Measurements from ENCODE around the gene TEAD1. TPM values are rescaled to one million over a fixed set of nuclear protein-coding genes. Genes with fewer than 3 reads are reported as not detected.

The TEAD1 gene
- total and polyA plus RNA-seq, 9 of the 15 experiments (the other 6 are each of a cell fraction or from before 2014, with no cell fraction given), result 1.7 to 17.7 (median 10.8) TPM

DNA sequence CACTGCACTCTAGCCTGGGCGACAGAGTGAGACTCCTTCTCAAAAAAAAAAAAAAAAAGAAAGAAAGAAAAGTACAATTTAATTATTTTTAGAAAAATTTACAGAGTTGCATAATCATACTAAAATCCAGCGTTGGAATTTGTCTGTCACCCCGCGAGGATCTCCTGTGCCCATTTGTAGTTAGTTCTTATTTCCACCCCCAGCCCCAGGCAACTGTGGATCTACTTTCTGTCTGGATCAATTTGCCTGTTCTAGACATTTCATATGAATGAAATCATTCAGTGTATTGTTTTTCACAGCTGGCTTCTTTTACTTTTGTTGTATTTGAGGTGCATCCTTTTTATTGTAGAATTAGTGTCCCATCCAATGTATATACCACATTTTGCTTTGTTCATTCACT, 232.3 kb downstream of the TEAD1 start:
- H3K9ac ChIP-seq (ENCODE audit: insufficient read depth in 1 of 2, low read depth in 2 of 2, low read length in 2 of 2), result no peak overlapping the region
- TF ChIP-seq RBM25 (IDR thresholded peaks at IDR 0.05; ENCODE audit: low read depth, low read length, severe bottlenecking) (no peak), SIX5 (IDR thresholded peaks at IDR 0.05; ENCODE audit: borderline replicate concordance in 1 of 2, insufficient read depth in 1 of 2, low read depth in 1 of 2, low read length in 2 of 2) (no peak)
- in situ Hi-C loops (cut with MboI) (loop anchor here (10.0 kb wide), 1 partner anchor 582 kb away; no protein-coding TSS in a partner anchor), intact Hi-C loops (cut with micrococcal nuclease) (no loop called here)
- H3K9me1 ChIP-seq (ENCODE audit: control insufficient read depth, insufficient read depth, low read length), result no peaks in the 10 kb centered on the region
- no peaks in the 10 kb centered on the region for H4K20me1 ChIP-seq (replicated peaks; ENCODE audit: control insufficient read depth, insufficient read depth, low read length)
- no peak for DNase-seq (ENCODE audit: extremely low read depth in 1 of 4, low spot score in 3 of 4)
- no peak overlapping the region for H3K27ac ChIP-seq (ENCODE audit: extremely low read depth, low read depth, low read length)
- no peak overlapping the region for H3K4me3 ChIP-seq
- POLR2A ChIA-PET, result interaction anchor here (0.6 kb wide), 1 partner anchor 15 kb away, joined by 3 read pairs; no protein-coding TSS in a partner anchor
- H3K27me3 ChIP-seq (ENCODE audit: control insufficient read depth in 2 of 2, insufficient read depth in 2 of 2, low read length in 2 of 2), result no peaks in the 10 kb centered on the region
- WGBS (ENCODE audit: insufficient coverage, low coverage, missing lambda C conversion rate), result 89% methylated on average over 3 of the region's 4 CpGs
- no TSS peak for BruUV-seq (replicated peaks)
- H3K4me2 ChIP-seq (ENCODE audit: insufficient read depth, low read length), result no peak overlapping the region
- H3K4me1 ChIP-seq (replicated peaks in 1 of 2; ENCODE audit: control insufficient read depth in 2 of 2, insufficient read depth in 2 of 2, low read length in 2 of 2), result no peaks in the 10 kb centered on the region
- H2AFZ ChIP-seq (ENCODE audit: low read depth, low read length), result no peak overlapping the region
- no peaks in the 10 kb centered on the region for H3K9me3 ChIP-seq (replicated peaks; ENCODE audit: control insufficient read depth, insufficient read depth, low read depth, low read length)
- H3K36me3 ChIP-seq (ENCODE audit: control insufficient read depth, insufficient read depth, low read length), result peaks cover 14% of the 10 kb centered on the region; the same call in 1 of the 3 replicates
- FAIRE-seq, result no peak
- CTCF ChIA-PET (ENCODE audit: low intra/inter-chr PET ratio), result no interaction called here
- no peak for ATAC-seq
- no peaks in the 10 kb centered on the region for H3K79me2 ChIP-seq (ENCODE audit: control insufficient read depth, insufficient read depth, low read length)

GRCh38 chr11:12909879-12910278, 235.7 kb downstream of the TEAD1 start:
- in situ Hi-C loops (cut with MboI) (loop anchor here (10.0 kb wide), 2 partner anchors 435 to 585 kb away; no protein-coding TSS in a partner anchor), intact Hi-C loops (cut with micrococcal nuclease) (no loop called here)
- H3K4me1 ChIP-seq (replicated peaks in 1 of 2; ENCODE audit: control insufficient read depth in 2 of 2, insufficient read depth in 2 of 2, low read length in 2 of 2), result 0 out of 5 replicates have a peak, but pooled peaks cover 0 to 4% of the 10 kb centered on the region in 2 experiments
- no peak overlapping the region for H3K4me3 ChIP-seq
- no peak overlapping the region for H3K27ac ChIP-seq (ENCODE audit: extremely low read depth, low read depth, low read length)
- BruUV-seq (replicated peaks), result no TSS peak
- FAIRE-seq (no peak), DNase-seq (ENCODE audit: extremely low read depth in 1 of 4, low spot score in 3 of 4) (no peak), ATAC-seq (no peak)
- no peaks in the 10 kb centered on the region for H3K9me1 ChIP-seq (ENCODE audit: control insufficient read depth, insufficient read depth, low read length)
- no peaks in the 10 kb centered on the region for H3K9me3 ChIP-seq (replicated peaks; ENCODE audit: control insufficient read depth, insufficient read depth, low read depth, low read length)
- no peaks in the 10 kb centered on the region for H3K79me2 ChIP-seq (ENCODE audit: control insufficient read depth, insufficient read depth, low read length)
- 66% methylated on average over 2 of the region's 2 CpGs for WGBS (ENCODE audit: insufficient coverage, low coverage, missing lambda C conversion rate)
- no peak overlapping the region for H3K4me2 ChIP-seq (ENCODE audit: insufficient read depth, low read length)
- H3K27me3 ChIP-seq (ENCODE audit: control insufficient read depth in 2 of 2, insufficient read depth in 2 of 2, low read length in 2 of 2), result no peaks in the 10 kb centered on the region
- H3K9ac ChIP-seq (ENCODE audit: insufficient read depth in 1 of 2, low read depth in 2 of 2, low read length in 2 of 2), result no peak overlapping the region
- H4K20me1 ChIP-seq (replicated peaks; ENCODE audit: control insufficient read depth, insufficient read depth, low read length), result no peaks in the 10 kb centered on the region; the same call in 1 of the 2 replicates
- no peak overlapping the region for H2AFZ ChIP-seq (ENCODE audit: low read depth, low read length)
- ChIA-PET POLR2A (no interaction called here), CTCF (ENCODE audit: low intra/inter-chr PET ratio) (no interaction called here)
- H3K36me3 ChIP-seq (ENCODE audit: control insufficient read depth, insufficient read depth, low read length), result no peaks in the 10 kb centered on the region
- no peak for TF ChIP-seq KLF6 (CRISPR knock-in tag; IDR thresholded peaks at IDR 0.05; ENCODE audit: borderline replicate concordance)
- TF ChIP-seq MAFK (IDR thresholded peaks at IDR 0.05; ENCODE audit: low read length), result no peak
- TF ChIP-seq HCFC1 (IDR thresholded peaks at IDR 0.05; ENCODE audit: low read depth, low read length), result no peak
- TF ChIP-seq ZNF253 (CRISPR knock-in tag; conservative IDR thresholded peaks at IDR 0.05), result no peak
- TF ChIP-seq, protein P1, sequence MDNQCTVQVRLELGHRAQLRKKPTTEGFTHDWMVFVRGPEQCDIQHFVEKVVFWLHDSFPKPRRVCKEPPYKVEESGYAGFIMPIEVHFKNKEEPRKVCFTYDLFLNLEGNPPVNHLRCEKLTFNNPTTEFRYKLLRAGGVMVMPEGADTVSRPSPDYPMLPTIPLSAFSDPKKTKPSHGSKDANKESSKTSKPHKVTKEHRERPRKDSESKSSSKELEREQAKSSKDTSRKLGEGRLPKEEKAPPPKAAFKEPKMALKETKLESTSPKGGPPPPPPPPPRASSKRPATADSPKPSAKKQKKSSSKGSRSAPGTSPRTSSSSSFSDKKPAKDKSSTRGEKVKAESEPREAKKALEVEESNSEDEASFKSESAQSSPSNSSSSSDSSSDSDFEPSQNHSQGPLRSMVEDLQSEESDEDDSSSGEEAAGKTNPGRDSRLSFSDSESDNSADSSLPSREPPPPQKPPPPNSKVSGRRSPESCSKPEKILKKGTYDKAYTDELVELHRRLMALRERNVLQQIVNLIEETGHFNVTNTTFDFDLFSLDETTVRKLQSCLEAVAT (IDR thresholded peaks at IDR 0.05), result no peak
- no peak for TF ChIP-seq FOXK1 (CRISPR knock-in tag; IDR thresholded peaks at IDR 0.05; ENCODE audit: borderline replicate concordance)
- TF ChIP-seq MECOM (CRISPR knock-in tag; IDR thresholded peaks at IDR 0.05), result no peak
- no peak for TF ChIP-seq ZNF518B (CRISPR knock-in tag; IDR thresholded peaks at IDR 0.05)
- TF ChIP-seq SAFB (IDR thresholded peaks at IDR 0.05; ENCODE audit: borderline replicate concordance, low read depth, low read length), result no peak
- TF ChIP-seq DIDO1 (tag; IDR thresholded peaks at IDR 0.05; ENCODE audit: low read depth), result no peak
